ACC112 (cell line): ENCODE measurements around the gene GART.
"Not testable (repeated sequence)": the region's sequence is repeated elsewhere in the genome, so short reads cannot be mapped to it uniquely, and the experiment has no call there.

Source experiments
- H2AFZ ChIP-seq: fragments of 200-600 bp; sonication (generic); one replicate; pipeline ENCODE4 v1.6.0; 2017; ENCODE audit warnings: antibody characterized with exemption, low read length; ENCODE audit not compliant: unreplicated experiment
- H3K27ac ChIP-seq: fragments of 200-600 bp; sonication (generic); 2 replicates; pipeline ENCODE4 v1.5.1; 2014; ENCODE audit warnings: low read depth, mild to moderate bottlenecking, antibody characterized with exemption, low read length, moderate library complexity
- H3K27me3 ChIP-seq: fragments of 200-600 bp; sonication (generic); 2 replicates; pipeline ENCODE4 v1.6.1; 2014; ENCODE audit warnings: mild to moderate bottlenecking, antibody characterized with exemption, low read length, moderate library complexity, mixed read lengths; ENCODE audit not compliant: insufficient read depth
- H3K36me3 ChIP-seq: fragments of 200-600 bp; sonication (generic); 2 replicates; pipeline ENCODE4 v1.6.1; 2016; ENCODE audit warnings: mild to moderate bottlenecking, antibody characterized with exemption, low read length, moderate library complexity, mixed read lengths; ENCODE audit not compliant: insufficient read depth
- H3K4me1 ChIP-seq: fragments of 200-600 bp; sonication (generic); one replicate; pipeline ENCODE4 v1.6.1; 2016; ENCODE audit warnings: low read length, mixed read lengths; ENCODE audit not compliant: insufficient read depth, unreplicated experiment, control insufficient read depth
- H3K4me3 ChIP-seq: fragments of 200-600 bp; sonication (generic); 2 replicates; pipeline ENCODE4 v1.5.1; 2014; ENCODE audit warnings: mild to moderate bottlenecking, low read depth, low read length
- H3K79me2 ChIP-seq: fragments of 200-600 bp; sonication (generic); one replicate; pipeline ENCODE4 v1.6.0; 2016; ENCODE audit warnings: low read length; ENCODE audit not compliant: control insufficient read depth, unreplicated experiment, insufficient read depth

Gene GART

DNA sequence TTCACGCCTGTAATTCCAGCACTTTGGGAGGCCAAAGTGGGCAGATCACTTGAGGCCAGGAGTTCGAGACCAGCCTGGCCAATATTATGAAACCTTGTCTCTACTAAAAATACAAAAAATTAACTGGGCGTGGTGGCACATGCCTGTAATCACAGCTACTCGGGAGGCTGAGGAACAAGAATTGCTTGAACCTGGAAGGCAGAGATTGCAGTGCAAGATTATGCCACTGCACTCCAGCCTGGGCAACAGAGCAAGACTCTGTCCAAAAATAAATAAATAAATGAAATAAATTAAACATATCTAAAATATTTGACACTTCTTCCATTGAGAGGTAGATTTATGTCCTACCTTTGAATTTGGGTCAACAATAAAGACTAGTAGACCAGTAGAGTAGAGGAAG is 72.7 kb downstream of the GART start:
- not testable (repeated sequence) for H3K27me3 ChIP-seq, H3K36me3 ChIP-seq, H3K4me1 ChIP-seq, H3K27ac ChIP-seq, H3K4me3 ChIP-seq, H2AFZ ChIP-seq
- peaks cover 14% of the 10 kb centered on the region for H3K79me2 ChIP-seq

DNA sequence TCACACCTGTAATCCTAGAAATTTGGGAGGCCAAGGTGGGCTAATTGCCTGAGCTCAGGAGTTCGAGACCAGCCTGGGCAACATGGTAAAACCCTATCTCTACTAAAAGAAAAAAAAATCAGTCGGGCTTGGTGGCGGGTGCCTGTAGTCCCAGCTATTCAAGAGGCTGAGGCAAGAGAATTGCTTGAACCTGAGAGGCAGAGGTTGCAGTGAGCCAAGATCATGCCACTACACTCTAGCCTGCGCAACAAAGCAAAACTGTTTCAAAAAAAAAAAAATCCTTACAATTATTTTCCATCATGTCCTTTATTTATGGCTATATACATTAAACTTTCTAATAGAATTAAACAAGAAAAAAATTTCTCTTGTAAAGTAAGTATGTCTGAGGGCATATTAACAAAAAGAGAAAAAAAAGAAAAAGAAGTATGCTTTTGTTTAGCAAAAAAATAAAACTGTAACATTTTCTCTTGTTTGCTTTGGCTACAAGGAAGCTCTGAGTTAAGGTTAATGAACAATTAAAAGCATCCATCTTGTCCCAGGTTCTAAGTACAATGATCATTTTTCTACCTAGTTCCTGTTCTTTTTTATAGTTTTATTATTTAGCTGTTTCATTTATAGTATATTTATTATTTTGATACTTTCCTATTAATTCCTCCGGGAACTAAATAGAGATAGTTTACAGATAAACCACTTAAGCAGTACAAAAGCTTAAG is 80.2 kb downstream of the GART start:
- Histone ChIP-seq H3K4me1 (no peaks in the 10 kb centered on the region), H2AFZ (no peak overlapping the region), H3K36me3 (peaks cover 6% of the 10 kb centered on the region; the same call in 1 of the 2 replicates), H3K27ac (no peak overlapping the region), H3K4me3 (no peak overlapping the region), H3K79me2 (no peaks in the 10 kb centered on the region), H3K27me3 (no peaks in the 10 kb centered on the region)

DNA sequence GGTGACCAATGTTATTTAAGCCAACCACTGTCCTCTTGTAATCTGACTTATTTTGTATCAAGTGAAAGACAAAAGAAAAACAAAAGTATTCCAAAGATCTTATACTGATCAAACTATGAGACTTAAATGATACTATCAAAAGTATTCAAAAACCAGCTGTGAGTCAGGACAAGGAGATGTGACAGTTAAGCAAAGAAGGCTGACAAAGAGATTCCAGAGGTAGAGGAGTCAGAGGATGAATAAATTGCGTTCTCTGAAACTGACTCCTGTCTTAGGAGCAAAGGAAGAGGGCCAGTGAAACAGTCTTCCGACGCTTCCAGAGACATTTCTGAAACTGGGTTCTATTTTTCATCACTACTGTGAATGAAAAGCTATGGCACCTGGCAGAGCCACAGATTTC is 83.1 kb downstream of the GART start:
- H3K4me1 ChIP-seq = no peaks in the 10 kb centered on the region
- H3K4me3 ChIP-seq = no peak overlapping the region
- H3K27ac ChIP-seq = no peak overlapping the region
- no peaks in the 10 kb centered on the region for H3K27me3 ChIP-seq
- no peak overlapping the region for H2AFZ ChIP-seq
- H3K36me3 ChIP-seq = peaks cover 6% of the 10 kb centered on the region; the same call in 1 of the 2 replicates
- H3K79me2 ChIP-seq = no peaks in the 10 kb centered on the region

DNA sequence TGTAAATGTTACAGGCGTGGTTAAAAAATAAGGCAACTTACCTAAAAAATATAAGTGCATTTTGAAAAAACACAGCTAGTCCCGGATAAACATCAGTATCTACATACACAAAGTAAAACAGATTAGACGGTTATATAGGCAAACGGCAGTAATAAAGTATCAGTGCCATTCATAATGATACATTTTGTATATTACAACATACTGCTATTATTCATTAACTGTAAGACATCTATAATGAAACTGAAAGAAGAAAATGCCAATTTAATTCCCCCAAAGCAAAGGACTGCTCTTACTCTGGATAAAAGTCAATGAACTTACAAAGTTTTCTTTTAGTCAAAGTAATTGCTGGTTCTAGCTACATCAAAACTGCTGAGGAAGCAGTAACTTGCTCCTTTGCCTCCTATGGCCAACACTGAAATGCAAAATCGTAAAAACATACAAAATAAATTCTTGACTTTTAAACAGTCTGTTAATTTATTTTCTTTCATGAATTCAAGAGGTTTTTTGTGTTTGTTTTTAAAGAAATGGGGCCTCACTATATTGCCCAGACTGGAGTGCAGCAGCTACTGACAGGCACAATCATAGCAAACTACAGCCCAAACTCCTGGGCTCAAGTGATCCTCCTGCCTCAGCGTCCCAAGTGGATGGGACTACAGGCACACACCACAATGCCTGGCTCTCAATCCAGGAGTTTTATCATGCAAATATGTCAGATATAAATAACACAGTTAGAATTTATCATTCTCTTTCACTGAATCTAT is 86.1 kb downstream of the GART start:
- no peak overlapping the region for H2AFZ ChIP-seq
- H3K27me3 ChIP-seq = no peaks in the 10 kb centered on the region
- 0 out of 2 replicates have a peak, but pooled peaks cover 3% of the 10 kb centered on the region for H3K36me3 ChIP-seq
- no peak overlapping the region for H3K27ac ChIP-seq
- H3K79me2 ChIP-seq = no peaks in the 10 kb centered on the region
- peaks cover 18% of the 10 kb centered on the region for H3K4me1 ChIP-seq
- H3K4me3 ChIP-seq = no peak overlapping the region
